Neural cell (in vitro differentiated cells): Measurements from ENCODE around the gene COIL.

Experiments
- EP300 ChIP-seq: fragments of 450-650 bp; conservative IDR thresholded peaks from 2 replicates; pipeline ENCODE4 v1.6.1; 2014; ENCODE audit warnings: antibody characterized with exemption, mild to moderate bottlenecking, moderate library complexity; ENCODE audit not compliant: poor library complexity, severe bottlenecking
- EZH2 ChIP-seq: fragments of 200-600, 300-800 bp; shearing (Covaris generic), sonication (generic); IDR thresholded peaks from 2 replicates; pipeline ENCODE4 v1.6.1; 2014; ENCODE audit warnings: antibody characterized with exemption, low read length, borderline replicate concordance, mild to moderate bottlenecking; ENCODE audit not compliant: insufficient read depth, poor library complexity, severe bottlenecking
- RAD21 ChIP-seq: fragments of 450-650 bp; conservative IDR thresholded peaks from 2 replicates; pipeline ENCODE4 v1.6.1; 2014; ENCODE audit warnings: antibody characterized with exemption, mild to moderate bottlenecking, moderate library complexity
- REST ChIP-seq: IDR thresholded peaks from 2 replicates; pipeline ENCODE4 v1.6.1; 2012; ENCODE audit warnings: borderline replicate concordance
- SMC3 ChIP-seq: fragments of 450-650 bp; conservative IDR thresholded peaks from 2 replicates; pipeline ENCODE4 v1.6.1; 2014; ENCODE audit warnings: antibody characterized with exemption, mild to moderate bottlenecking, moderate library complexity; ENCODE audit not compliant: poor library complexity

GRCh38 chr17:56943505-56944125 lies 17.2 kb downstream of the COIL start:
- TF ChIP-seq EZH2, result no peak
- no peak for TF ChIP-seq EP300
- TF ChIP-seq REST, result no peak
- TF ChIP-seq RAD21, result no peak
- no peak for TF ChIP-seq SMC3
